Kidney (tissue), 14 donors: ENCODE data around the gene CNNM2. TPM values are rescaled to one million over a fixed set of nuclear protein-coding genes. Genes with fewer than 3 reads are reported as not detected.
"Not testable (repeated sequence)": the region's sequence is repeated elsewhere in the genome, so short reads cannot be mapped to it uniquely, and the experiment has no call there.

ENCODE experiments used
- DNase-seq, 5 donors: peaks; one replicate each; pipeline ENCODE4 v3.0.0-alpha.2; 2013 to 2020
- FAIRE-seq: peaks from 2 replicates; lab custom pipeline; 2012; peaks lifted over from hg19 to GRCh38; lab: Jason Lieb, UNC
- H3K27ac ChIP-seq, 2 donors: one replicate each; pipeline ENCODE4 v1.7.0; 2013; ENCODE audit warnings: low read depth in 2 of 2, low read length in 2 of 2, inconsistent platforms in 1 of 2
- H3K27me3 ChIP-seq: one replicate; pipeline ENCODE4 v1.7.1; 2013; ENCODE audit warnings: low read length, inconsistent platforms; ENCODE audit not compliant: control insufficient read depth, insufficient read depth
- H3K36me3 ChIP-seq, 3 donors: one replicate each; pipeline versions ENCODE4 v1.7.0 to v1.7.1; 2013; ENCODE audit warnings: low read length in 3 of 3, control low read depth in 1 of 3, inconsistent platforms in 1 of 3; ENCODE audit not compliant: insufficient read depth in 3 of 3, control insufficient read depth in 2 of 3
- H3K4me1 ChIP-seq, 3 donors: one replicate each; pipeline versions ENCODE4 v1.7.0 to v1.7.1; 2013; ENCODE audit warnings: low read length in 3 of 3, inconsistent platforms in 1 of 3, low read depth in 1 of 3; ENCODE audit not compliant: control insufficient read depth in 2 of 3, insufficient read depth in 2 of 3
- H3K4me3 ChIP-seq, 3 donors: one replicate each; pipeline versions ENCODE4 v1.7.0 to v1.8.1; 2013; ENCODE audit warnings: low read length in 3 of 3, control low read depth in 1 of 3, inconsistent platforms in 1 of 3
- H3K9ac ChIP-seq, 3 donors: one replicate each; pipeline versions ENCODE4 v1.7.0 to v1.7.1; 2013; ENCODE audit warnings: low read length in 3 of 3, control low read depth in 1 of 3, inconsistent platforms in 1 of 3
- H3K9me3 ChIP-seq, 3 donors: one replicate each; pipeline versions ENCODE4 v1.7.0 to v1.7.1; 2013; ENCODE audit warnings: low read length in 3 of 3, control low read depth in 1 of 3, inconsistent platforms in 1 of 3; ENCODE audit not compliant: control insufficient read depth in 2 of 3, insufficient read depth in 1 of 3
- intact Hi-C: fragments of 100-400 bp; cut with DNase I; formaldehyde crosslinking; loops from one replicate; pipeline ENCODE4 v1.11.1; 2022
- polyA plus RNA-seq: library from polyadenylated mRNA; stranded (reverse); fragments of 350-450 nt; fragmentation: Illumina TruSeq; extraction: RNeasy Lipid Tissue Mini Kit (QIAGEN cat#74804); gene quantifications from one replicate; pipeline ENCODE4 v1.2.3, GENCODE V29; 2014; ENCODE audit warnings: low read depth, low replicate concordance; ENCODE audit not compliant: insufficient read depth
- total RNA-seq: library from RNA; stranded (reverse); fragmentation: NEBNext Ultra II Directional; extraction: Animal tissue kit (Norgen Biotek cat#: 25700); gene quantifications from one replicate; pipeline ENCODE4 v1.2.1, GENCODE V29; 2021
- TF ChIP-seq, protein P1 (sequence below): IDR thresholded peaks from 3 replicates; pipeline ENCODE4 v1.5.1; 2012; ENCODE audit warnings: mild to moderate bottlenecking, moderate library complexity, borderline replicate concordance; ENCODE audit not compliant: insufficient read depth; ENCODE audit errors: extremely low read depth
- donor health status: control.
- donor health status: control.
- donor health status: control.
- donor health status: control.
- donor health status: control.
- donor health status: DM: yes; HTN: yes; CAD: no.
- donor health status: Normal renal cell carcinoma (clear cell type).

CNNM2 gene
- total and polyA plus RNA-seq, 2 donors from 2014 or later = 10.9 to 11.8 TPM

- Histone ChIP-seq H3K4me3 (no peak overlapping the region), H3K9ac (no peak overlapping the region), H3K36me3 (no peaks in the 10 kb centered on the region), H3K9me3 (no peaks in the 10 kb centered on the region), H3K4me1 (peaks cover 0 to 9% (median 8%) of the 10 kb centered on the region in 3 donors), H3K27me3 (no peaks in the 10 kb centered on the region), H3K27ac (no peak overlapping the region)
- TF ChIP-seq, protein P1, sequence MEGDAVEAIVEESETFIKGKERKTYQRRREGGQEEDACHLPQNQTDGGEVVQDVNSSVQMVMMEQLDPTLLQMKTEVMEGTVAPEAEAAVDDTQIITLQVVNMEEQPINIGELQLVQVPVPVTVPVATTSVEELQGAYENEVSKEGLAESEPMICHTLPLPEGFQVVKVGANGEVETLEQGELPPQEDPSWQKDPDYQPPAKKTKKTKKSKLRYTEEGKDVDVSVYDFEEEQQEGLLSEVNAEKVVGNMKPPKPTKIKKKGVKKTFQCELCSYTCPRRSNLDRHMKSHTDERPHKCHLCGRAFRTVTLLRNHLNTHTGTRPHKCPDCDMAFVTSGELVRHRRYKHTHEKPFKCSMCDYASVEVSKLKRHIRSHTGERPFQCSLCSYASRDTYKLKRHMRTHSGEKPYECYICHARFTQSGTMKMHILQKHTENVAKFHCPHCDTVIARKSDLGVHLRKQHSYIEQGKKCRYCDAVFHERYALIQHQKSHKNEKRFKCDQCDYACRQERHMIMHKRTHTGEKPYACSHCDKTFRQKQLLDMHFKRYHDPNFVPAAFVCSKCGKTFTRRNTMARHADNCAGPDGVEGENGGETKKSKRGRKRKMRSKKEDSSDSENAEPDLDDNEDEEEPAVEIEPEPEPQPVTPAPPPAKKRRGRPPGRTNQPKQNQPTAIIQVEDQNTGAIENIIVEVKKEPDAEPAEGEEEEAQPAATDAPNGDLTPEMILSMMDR = no peak
- FAIRE-seq (no peak), DNase-seq (peak in 1 of 5 donors; percentile 23)
- intact Hi-C loops = no loop called here
Measured at GRCh38 chr10:102962951-102963755, 45.1 kb downstream of the CNNM2 start.

DNA sequence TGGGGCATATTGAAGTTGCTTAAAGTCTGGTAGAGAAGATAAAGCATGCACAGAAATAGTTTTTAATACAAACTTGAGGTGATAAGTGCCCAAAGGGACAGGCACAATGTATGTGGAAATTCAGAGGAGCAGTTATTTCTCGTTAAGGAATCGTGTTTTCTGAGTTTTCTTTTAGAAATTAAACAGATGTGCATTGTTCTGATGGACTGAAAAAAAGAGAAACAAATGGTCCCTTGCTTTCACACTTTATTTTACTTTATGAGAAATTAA lies 45.6 kb downstream of the CNNM2 start:
- no peak for DNase-seq
- no peaks in the 10 kb centered on the region for H3K27me3 ChIP-seq
- intact Hi-C loops = no loop called here

DNA sequence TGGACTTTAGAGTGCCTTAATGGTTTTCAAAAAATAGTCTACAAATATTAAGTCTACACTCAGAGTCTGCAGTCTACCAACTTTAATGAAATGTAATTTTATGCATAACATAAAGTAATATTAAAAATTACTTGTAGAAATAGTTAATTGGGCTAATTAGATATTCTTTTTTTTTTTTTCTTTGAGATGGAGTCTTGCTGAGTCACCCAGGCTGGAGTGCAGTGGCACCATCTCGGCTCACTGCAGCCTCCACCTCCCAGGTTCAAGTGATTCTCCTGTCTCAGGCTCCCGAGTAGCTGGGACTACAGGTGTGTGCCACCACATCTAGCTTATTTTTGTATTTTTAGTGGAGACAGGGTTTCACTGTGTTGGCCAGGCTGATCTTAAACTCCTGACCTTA lies 46.0 kb downstream of the CNNM2 start:
- FAIRE-seq, H3K4me1 ChIP-seq, DNase-seq, H3K27ac ChIP-seq, H3K9ac ChIP-seq, H3K4me3 ChIP-seq, intact Hi-C loops, H3K9me3 ChIP-seq, H3K27me3 ChIP-seq, H3K36me3 ChIP-seq: not testable (repeated sequence)

More for the DNA sequence above, 45.6 kb downstream of the CNNM2 start:
- H3K27ac ChIP-seq = no peak overlapping the region
- H3K4me1 ChIP-seq = peaks cover 0 to 9% (median 8%) of the 10 kb centered on the region in 3 donors
- TF ChIP-seq, protein P1 = no peak
- no peak overlapping the region for H3K9ac ChIP-seq
- no peak overlapping the region for H3K4me3 ChIP-seq
- H3K36me3 ChIP-seq = no peaks in the 10 kb centered on the region
- H3K9me3 ChIP-seq = no peaks in the 10 kb centered on the region
- no peak for FAIRE-seq

GRCh38 chr10:102964713-102965112 lies 46.6 kb downstream of the CNNM2 start:
- intact Hi-C loops = no loop called here

More at GRCh38 chr10:102964713-102965112, 46.6 kb downstream of the CNNM2 start:
- Histone ChIP-seq H3K9me3 (no peaks in the 10 kb centered on the region), H3K9ac (no peak overlapping the region), H3K27me3 (no peaks in the 10 kb centered on the region), H3K4me3 (no peak overlapping the region), H3K27ac (no peak overlapping the region), H3K4me1 (peaks cover 0 to 9% (median 8%) of the 10 kb centered on the region in 3 donors), H3K36me3 (no peaks in the 10 kb centered on the region)
- TF ChIP-seq, protein P1 = no peak
- peak in 1 of 5 donors; percentile 22 for DNase-seq
- FAIRE-seq = no peak
